Adipose tissue (tissue), 3 donors: ENCODE measurements around the gene SPTBN1. TPM values are rescaled to one million over a fixed set of nuclear protein-coding genes. Genes with fewer than 3 reads are reported as not detected.
A peak's percentile ranks its signal among the peaks of the same experiment; 100 is the strongest.

Source experiments
- H3K27ac ChIP-seq: one replicate; pipeline ENCODE4 v1.5.1; 2013; ENCODE audit warnings: low read depth, low read length
- WGBS, 3 donors: extraction: QIAGEN DNeasy Blood & Tissue Kit; methylation state at CpG; one replicate each; pipeline ENCODE4 v1.1.7; 2013; 5-methylcytosine and 5-hydroxymethylcytosine counted together
- polyA plus RNA-seq, 3 donors: library from polyadenylated mRNA; stranded (reverse); fragments of 200-250 nt; gene quantifications; one replicate each; pipeline ENCODE4 v1.2.3, GENCODE V29; 2013
- donor health status: healthy with polysubstance abuse.
- donor health status: Bipolar disorder and iron deficiency.
- donor health status: healthy.

SPTBN1 gene
- polyA plus RNA-seq, 3 donors, result 41.9 to 219 (median 183) TPM

DNA sequence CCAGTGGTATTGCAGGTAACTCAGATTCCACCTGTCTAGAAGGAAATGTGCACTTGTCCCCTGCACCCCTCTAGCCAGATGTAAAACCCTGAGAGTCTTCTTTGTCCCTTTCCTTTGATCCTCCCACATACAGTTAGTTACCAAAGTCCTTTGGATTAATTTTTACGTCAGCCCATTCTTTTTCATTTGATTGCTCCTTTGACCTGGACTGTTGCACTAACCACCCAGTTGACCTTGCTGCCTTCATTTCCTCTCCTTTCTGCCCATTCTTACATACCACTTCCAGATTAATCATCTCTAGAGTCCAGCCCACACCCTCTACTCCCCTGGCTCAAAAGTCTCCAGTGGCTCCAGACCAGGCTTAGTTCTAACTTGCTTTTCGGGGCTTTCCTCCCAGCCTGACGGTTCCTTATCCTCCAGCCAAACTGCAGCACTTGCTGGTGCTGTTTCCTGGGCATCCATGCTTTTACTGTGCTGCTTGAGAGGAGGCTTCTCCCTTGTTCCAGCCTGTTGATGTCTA lies 99.3 kb downstream of the SPTBN1 start:
- 37 to 58% (median 48%) methylated on average over 3 of the region's 3 CpGs for WGBS, 3 donors
- no peak overlapping the region for H3K27ac ChIP-seq

DNA sequence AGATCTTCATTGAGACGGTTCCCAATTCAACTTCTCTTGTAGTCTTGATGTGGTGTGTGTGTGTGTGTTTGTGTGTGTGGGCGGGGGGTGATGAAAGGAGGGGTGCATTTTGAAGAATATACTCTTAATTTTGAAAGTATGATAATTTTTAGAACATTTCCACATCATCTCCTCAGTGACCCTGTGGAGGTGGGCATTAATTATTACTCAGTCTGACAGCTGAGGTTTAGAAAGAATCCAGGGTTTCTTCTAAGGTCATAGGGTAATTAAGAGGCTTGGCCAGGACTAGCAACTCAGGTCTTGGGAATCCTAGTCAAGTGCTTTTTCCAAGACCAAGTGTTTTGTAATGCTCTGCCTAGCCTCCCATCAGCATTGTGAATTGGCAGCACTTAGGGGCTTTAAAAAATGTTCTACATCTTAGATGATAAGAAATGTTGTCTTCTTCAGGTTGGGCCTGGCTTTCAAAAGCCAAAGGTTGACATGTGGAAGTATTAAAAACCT lies 100.5 kb downstream of the SPTBN1 start:
- WGBS, 3 donors, result 57 to 88% (median 67%) methylated on average over 2 of the region's 2 CpGs
- H3K27ac ChIP-seq, result no peak overlapping the region

DNA sequence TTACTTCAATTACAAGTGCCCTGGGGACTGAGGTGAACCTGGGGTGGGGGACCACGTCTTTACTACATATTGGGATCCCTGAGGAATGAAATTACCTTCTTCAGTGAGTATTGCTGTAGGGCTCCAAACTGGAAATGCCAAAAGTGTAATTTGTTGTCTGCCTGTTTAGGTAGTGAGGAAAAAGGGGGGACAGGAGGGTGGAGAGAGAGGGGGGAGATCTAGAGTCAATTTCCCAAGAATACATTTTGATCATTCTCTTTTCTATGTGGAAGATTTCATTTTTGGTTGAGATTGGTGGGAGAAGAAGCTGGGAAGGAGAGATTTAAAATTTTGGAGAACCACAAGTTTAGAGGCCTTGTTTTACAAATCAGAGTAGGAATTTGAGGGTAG lies 101.1 kb downstream of the SPTBN1 start:
- H3K27ac ChIP-seq, result peak overlapping the region; percentile 40
- 18 to 56% (median 54%) methylated on average over 1 of the region's 1 CpG for WGBS, 3 donors

DNA sequence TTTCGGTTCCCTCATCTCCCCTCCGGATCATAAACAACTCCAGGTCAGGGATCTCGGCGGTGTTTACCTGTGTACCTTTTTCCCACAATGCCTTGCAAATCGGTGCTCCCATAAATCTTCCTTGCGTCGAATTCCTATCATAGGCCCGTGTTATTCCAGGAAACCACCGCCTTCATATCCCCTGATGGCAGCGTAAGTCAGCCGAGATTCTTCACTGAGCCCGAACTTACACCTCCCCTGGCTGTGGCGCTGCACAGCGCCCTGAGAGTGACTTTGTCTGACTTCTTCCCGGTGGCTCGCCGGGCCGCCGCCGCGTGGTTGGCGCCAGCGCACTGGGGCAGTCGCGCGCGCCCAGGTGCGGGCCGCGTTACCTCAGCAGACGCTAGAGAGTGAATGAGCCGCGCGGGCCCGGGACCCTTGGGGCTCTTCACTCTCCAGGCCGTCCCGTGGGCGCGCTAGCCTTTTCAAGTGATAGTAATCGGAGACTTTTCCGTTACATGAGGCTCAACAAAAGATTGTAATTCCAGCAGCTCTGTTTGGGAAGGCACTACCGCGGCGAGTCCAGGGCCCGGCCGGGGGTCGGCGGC lies 101.6 kb downstream of the SPTBN1 start:
- WGBS, 3 donors, result 3 to 7% (median 4%) methylated on average over 48 of the region's 48 CpGs
- peak overlapping the region; percentile 40 for H3K27ac ChIP-seq

DNA sequence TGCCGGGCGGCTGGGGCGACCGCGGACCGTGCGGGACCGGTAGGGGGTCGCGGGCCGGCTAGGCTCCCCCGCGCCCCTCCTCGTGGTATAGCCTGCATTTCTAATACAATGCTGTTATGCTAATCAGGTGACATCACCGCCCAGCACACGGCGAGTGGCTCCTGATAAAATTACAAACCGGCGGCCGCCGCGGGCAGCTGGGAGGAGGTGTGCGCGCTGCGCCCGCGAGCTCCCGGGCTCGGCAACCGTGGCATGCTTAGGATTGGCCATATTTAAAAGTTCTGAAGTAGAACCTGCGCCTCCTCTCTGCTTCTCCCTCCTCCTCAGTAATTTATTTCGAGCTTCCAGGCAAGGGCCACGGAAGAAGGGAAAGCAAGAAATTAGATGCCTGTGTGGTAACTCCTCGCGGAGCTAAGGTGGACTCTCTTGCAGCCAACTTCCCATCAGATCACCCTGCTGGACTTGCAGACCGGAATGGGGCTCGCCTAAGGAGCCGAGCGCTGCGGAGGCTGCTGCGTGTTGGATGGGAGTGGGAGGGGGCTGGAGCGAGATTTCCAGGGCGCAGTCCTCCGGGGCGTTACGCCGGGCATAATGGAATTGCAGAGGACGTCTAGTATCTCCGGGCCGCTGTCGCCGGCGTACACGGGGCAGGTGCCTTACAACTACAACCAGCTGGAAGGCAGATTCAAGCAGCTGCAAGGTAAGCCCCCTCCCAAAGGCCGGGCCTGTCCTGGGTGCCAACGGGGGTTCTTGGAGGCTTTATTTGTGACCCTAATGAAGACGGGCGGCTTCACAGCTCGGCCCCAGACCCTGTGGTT lies 102.3 kb downstream of the SPTBN1 start:
- peak overlapping the region; percentile 40 for H3K27ac ChIP-seq
- 2 to 4% (median 3%) methylated on average over 58 to 59 of the region's 59 CpGs for WGBS, 3 donors

DNA sequence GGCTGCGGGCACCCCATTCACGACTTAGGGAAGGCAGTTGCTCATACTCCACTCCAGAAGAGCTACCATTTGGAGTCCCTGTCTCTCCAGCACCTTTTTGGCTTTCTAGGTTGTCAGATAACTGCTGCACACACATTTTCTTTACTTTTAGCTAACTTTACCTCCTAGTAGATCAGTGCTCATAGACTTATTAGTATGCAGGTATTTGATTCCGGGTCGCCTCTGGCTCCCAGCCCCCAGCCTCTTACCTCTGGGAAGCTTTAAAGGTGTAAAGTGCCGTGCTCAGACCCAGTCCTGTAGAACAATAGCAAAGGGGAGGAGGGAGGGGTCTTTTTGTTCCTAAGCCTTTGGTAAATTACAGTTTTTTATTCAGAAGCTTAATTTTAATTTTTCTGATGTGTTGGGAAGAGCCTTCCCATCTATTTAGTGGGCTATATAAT lies 102.9 kb downstream of the SPTBN1 start:
- WGBS, 3 donors, result 9 to 24% (median 24%) methylated on average over 5 of the region's 5 CpGs
- H3K27ac ChIP-seq, result no peak overlapping the region

DNA sequence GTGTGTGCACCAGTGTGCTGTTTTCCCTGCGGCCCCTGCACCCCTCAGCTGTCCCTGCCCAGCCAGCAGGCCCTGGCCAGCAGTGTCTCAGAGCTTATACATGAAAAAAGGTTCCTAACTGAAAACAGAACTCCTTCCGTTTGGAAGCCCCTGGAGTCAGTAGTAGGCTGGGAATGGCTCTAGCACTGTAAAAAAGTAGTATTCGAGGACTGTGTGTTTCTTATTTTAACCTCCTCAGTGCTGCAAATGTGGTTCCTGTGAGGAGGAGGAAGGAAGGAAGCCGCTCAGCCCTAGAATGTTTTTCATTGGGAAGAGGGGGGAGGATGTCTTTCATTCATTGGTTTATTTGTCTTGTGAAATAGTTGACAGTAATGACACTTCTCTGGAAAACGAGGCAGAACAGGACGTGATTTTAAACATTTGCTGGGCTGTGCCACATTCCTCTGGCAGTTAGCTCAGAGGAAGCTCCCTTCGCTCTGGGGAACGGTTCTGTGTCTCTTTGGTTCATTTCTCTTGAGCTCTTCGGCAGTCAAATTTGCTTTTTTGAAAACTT lies 103.5 kb downstream of the SPTBN1 start:
- peak overlapping the region; percentile 55 for H3K27ac ChIP-seq
- 0% methylated on average over 9 of the region's 9 CpGs for WGBS, 3 donors

DNA sequence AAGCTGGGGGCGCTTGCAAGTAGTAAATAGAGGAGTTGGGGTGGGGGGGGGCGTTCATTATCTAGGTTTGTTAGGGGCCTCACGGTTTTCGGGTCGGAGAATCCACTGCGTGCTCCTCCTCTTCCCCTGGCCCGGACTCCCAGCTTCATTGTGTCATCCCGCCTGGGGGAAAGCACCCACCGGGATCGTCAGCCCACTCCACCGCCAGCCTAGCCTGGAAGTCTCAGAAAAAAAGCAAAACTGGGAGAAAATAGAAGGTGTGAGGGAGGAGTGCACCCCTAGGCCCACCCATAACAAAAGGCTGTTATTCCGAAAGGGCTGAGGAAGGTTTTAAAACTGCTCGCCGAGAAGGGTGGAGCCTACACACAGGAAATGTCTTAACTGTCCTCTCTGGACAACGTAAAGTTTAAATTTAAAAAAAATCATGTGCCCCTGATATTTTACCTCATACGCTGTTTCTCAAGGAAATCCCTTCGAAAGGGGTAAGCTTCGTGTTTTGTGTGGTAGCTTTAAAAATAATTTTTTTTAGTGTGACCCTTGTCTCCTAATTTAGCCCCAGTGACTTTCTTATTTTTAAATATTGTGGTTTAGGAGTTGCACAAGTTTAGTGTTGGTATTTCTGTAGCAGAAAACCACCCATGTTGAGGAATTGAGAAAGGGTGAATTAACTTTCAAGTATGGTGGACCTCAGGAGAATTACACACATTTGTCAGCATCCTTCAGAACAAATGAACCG lies 104.2 kb downstream of the SPTBN1 start:
- 1 to 2% (median 1%) methylated on average over 19 of the region's 19 CpGs for WGBS, 3 donors
- peak overlapping the region; percentile 55 for H3K27ac ChIP-seq

DNA sequence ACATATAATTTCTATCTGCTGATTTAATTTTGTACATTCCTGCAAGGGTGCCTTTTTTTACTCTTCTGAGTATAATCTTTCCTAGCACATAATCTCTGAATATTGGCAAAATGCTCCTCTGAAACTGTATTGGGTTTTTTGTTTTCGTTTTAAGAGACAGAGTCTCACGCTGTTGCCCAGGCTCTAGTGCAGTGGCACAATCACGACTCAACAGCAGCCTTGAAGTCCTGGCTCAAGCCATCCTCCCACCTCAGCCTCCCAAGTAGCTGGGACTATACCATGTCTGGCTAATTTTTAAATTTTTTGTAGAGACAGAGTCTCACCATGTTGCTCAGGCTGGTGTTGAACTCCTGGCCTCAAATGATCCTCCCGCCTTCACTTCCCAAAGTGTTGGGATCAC lies 104.9 kb downstream of the SPTBN1 start:
- WGBS, 3 donors, result 27 to 29% (median 27%) methylated on average over 4 of the region's 4 CpGs
- no peak overlapping the region for H3K27ac ChIP-seq

DNA sequence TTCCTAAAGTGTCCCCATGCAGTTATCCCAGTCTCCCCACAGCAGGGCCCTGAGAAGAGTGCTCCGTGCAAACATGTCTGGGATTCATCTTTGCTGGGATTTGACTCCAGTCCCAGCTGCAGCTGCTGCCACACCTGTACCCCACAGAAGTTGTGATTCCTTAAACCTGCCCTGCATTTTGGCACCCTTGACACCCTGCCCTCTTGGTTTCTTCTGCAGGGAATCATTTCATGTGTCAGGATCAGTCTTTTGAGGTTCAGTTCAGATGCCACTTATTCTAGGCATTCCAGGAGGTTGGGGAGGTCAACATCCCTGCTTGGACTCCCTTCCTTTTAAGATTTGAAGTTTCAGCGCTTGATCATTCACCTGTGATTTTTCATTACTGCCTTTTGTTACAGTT lies 108.3 kb downstream of the SPTBN1 start:
- no peak overlapping the region for H3K27ac ChIP-seq
- 82 to 92% (median 83%) methylated on average over 2 of the region's 2 CpGs for WGBS, 3 donors

DNA sequence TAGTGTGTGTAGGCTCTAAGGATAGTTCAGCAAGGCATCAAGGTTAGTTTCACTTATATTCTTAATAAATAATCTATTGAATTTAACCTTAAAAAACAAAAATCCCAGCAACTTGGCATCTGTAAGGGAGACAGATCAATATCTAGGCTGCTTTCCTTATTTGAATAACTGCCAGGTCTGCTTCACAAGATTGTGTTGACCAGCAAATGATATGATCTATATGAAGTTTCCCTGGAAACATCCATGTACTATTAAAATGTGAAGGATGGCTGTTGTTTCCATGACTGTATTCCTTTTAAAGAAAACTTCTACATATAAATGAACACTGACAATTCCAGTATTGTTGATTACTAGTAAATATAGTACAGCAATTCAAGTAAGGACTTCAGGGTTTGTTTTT lies 109.4 kb downstream of the SPTBN1 start:
- H3K27ac ChIP-seq, result no peak overlapping the region

DNA sequence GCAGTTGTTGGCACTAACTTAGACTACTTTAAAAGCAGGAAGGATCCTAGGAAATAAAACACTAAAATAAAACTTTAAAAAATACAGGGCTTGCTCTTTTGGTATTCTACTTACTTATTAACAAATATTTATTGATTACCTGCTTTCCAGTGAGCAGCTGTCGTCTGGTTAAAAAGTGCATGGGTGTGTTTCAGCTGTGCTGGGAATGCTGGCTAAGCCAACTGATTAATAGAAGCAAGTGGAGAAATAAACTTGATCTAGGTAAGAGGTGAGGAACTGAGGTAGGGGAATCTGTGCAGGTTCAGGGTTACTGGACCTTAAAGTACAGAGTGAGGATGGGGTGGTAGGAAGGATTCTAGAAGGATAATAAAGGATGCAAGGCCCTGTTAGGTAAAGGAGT lies 110.8 kb downstream of the SPTBN1 start:
- H3K27ac ChIP-seq, result no peak overlapping the region
- 39 to 88% (median 83%) methylated on average over 1 of the region's 1 CpG for WGBS, 3 donors

DNA sequence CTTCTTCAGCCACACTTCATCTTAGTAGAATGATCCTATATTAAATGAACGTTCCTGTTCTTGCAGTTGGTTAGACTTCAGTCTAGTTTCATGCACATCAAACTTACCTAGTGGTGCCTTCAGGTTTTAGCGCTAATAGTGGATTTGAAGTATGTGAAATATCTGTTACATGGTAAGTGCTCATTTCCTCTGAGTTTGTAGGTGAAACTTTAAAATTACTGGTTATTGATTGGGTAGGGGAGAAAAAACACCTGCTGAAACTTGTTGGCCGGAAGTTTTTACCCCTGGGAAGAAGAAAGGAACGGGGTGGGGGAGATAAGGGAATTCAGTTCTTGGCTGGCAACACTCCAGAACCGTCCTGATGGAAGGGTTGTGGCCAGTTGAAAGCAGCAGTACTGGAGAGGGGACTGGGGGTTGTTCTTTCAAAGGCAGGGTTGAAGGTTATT lies 112.8 kb downstream of the SPTBN1 start:
- 9 to 23% (median 22%) methylated on average over 5 of the region's 5 CpGs for WGBS, 3 donors
- no peak overlapping the region for H3K27ac ChIP-seq

DNA sequence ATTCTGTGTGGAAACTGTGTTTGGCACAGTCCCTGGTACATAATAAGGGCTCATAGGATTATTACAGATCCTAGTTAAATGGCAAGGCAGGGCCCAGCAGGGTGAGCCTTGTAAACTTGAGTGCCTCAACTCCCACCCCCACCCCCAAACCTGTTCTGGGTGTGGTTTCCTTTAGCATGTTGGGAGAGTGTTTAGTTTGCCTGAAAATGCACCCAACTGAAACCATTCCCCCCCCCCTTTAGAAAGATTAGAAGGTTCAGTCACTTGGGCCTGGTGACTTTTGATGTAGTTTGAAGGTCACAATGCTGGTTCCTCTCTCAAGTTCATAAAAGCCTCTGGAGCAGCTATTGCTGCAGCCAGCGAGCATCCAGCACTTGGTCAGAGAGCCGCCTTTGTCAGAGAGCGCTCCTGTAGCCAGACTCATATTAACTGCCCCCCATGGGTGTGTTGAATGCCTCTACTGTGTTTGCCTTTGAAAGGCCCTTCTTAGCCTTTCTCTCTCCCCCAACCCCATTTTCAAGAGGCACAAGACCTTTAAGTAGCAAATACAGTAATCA lies 113.7 kb downstream of the SPTBN1 start:
- 83 to 92% (median 85%) methylated on average over 3 of the region's 3 CpGs for WGBS, 3 donors
- no peak overlapping the region for H3K27ac ChIP-seq

DNA sequence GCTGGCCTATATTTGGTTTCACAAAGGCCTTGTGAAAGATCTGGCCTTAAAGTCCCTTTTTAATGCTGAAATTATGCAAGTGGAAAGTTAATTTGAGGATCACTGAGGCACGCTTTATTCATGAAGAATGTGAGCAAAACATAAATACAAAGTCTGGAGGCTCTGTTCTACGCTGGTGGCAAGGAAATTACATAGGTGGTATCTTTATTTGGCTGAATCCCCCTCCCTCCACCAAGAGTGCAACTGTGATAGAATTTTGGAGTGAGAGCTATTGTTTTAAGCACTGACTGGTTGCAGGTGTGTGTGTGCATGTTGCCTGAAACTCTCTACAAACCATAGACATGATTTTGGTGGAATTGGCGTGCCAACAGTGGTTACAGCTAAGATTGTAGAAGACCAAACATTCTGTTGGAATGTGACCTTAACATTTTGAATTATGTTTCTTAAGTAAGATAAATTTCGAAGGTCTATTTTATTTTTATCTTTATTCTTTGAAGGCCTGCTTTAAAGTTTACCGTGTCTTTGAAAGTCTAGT lies 114.3 kb downstream of the SPTBN1 start:
- H3K27ac ChIP-seq, result no peak overlapping the region
- 51 to 54% (median 54%) methylated on average over 5 of the region's 5 CpGs for whole genome bisulfite sequencing, 3 donors

DNA sequence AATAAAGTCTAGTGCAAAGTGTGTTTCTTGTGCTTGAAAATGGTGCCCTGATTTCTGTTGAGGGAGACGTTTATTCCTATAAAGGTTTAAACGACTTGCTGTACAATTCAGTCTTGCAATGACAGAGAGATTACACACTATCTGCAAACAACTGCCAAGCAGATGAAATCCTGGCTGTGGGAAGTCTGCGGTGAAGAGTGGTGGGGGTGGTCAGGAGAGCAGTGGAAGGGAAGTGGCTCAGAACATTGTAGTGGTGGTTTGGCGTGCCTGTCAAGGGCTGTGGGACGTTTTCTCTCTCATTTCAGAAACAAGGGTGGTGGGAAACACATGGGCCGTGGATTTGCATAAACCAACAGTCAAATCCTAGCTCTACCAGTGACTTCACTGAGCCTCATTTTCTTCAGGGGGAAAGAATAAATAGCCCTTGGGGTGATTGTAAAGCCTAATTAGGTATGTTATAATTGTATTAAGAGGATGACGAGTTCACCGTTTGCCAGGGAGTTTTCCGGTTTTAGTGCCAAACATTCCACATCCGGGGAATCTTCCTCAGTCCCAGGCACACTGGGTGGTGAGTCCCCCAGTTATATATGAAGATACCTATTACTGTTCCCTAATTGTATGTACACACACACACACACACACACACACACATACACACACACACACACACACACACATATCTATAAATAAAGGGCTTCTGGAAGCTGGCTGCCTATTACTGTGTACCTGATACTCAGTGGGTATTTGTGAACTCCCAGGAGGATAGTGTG lies 115.0 kb downstream of the SPTBN1 start:
- 4 to 20% (median 5%) methylated on average over 10 of the region's 10 CpGs for WGBS, 3 donors
- no peak overlapping the region for H3K27ac ChIP-seq

DNA sequence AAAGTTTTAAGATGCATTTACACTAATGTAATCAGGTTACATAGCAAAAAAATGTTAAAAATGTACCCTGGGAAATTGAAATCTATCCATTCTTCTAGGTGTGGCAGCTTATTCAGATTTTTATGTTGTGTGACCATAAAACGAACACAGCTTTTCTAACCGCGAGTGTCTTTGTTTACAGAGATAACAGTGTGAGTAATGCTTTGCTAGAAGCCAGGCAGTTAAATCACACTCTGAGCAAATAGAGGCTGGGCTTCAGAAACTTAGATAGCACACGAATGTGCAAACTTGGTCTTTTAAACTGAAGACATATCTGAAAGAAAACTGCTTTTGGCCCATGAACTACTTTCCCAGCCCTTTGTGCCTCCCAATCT lies 116.1 kb downstream of the SPTBN1 start:
- no peak overlapping the region for H3K27ac ChIP-seq
- 7 to 13% (median 9%) methylated on average over 4 of the region's 4 CpGs for WGBS, 3 donors
